ENCODE data around the gene RIBC1. TPM values are rescaled to one million over a fixed set of nuclear protein-coding genes. Genes with fewer than 3 reads are reported as not detected.

Gene RIBC1
- total RNA-seq, 1 donor from 2014 or later = not detected

DNA sequence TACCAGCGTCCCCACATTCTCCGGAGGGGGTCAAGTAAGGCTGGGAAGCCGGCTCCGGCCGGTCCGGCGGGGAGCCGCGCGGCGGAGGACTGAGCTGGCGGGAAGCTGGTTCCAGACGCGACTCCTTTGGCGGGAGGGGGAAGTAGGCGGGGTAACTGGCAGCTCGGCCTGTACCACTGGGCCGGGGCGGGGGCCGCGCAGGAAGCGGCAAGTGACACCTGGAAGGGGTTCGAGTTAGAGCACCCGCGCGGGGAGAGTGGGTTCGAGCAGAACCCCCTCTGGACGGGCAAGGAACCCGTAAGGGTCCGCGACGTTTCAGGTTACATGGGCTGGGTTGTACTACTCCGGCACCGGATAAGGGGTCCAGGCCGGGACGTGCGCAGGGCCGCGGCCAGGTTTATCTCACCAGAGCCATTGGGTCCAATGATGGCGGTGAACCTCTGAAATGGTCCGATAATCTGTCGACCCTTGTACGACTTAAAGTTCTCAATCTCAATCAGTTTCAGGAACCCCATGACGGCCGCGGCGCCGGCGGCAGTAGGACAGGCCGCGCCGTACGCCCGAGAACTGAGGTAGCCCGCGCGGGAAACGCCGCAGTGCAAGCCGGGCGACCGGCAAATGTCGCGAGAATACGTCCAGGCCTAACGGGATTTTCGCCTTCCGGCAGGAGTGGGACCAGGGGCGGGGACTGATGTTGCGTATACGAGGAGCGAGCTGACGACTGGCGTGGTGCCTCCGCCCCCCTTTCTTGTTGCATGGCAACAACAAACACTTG lies 400 bp upstream of the RIBC1 start, which contains the start of gene SMC1A:
Gene SMC1A, minus strand, starts transcription at position 569 of the 775 bp plus-strand sequence. Its CDS starts 54 bp downstream, at position 515.
- Histone ChIP-seq H3K36me3 (no peaks in the 10 kb centered on the region), H3K27me3 (no peaks in the 10 kb centered on the region), H3K27ac (peak within 1 kb of the TSS; percentile 91 to 92), H3K4me1 (peaks cover 5 to 10% of the 10 kb centered on the region in 2 donors), H3K9me3 (no peaks in the 10 kb centered on the region), H3K4me3 (peak within 1 kb of the TSS; percentile 73 to 85)
- intact Hi-C loops (cut with DNase I) = loop anchor here (1.0 to 5.0 kb wide), 4 partner anchors 12 to 1160 kb away; partner anchors contain the start of genes HSD17B10 and KDM5C
- TF ChIP-seq CTCF (IDR thresholded peaks at IDR 0.05) = no peak
- peak; percentile 93 to 99 for DNase-seq (ENCODE audit: low spot score in 2 of 2)

- no peak for TF ChIP-seq CTCF (IDR thresholded peaks at IDR 0.05)
- intact Hi-C loops (cut with DNase I) = loop anchor here (5.0 kb wide), 1 partner anchor 337 kb away; the partner anchor contains the start of gene KANTR
- no peak overlapping the region for H3K4me3 ChIP-seq
- no peaks in the 10 kb centered on the region for H3K27me3 ChIP-seq
- no peak for DNase-seq (ENCODE audit: low spot score in 2 of 2)
- no peaks in the 10 kb centered on the region for H3K4me1 ChIP-seq
- peaks cover 7 to 14% of the 10 kb centered on the region in 2 donors for H3K36me3 ChIP-seq
- no peak overlapping the region for H3K27ac ChIP-seq
- no peaks in the 10 kb centered on the region for H3K9me3 ChIP-seq
These were observed 7.1 kb downstream of the RIBC1 start for GRCh38 chrX:53429755-53430154.

DNA sequence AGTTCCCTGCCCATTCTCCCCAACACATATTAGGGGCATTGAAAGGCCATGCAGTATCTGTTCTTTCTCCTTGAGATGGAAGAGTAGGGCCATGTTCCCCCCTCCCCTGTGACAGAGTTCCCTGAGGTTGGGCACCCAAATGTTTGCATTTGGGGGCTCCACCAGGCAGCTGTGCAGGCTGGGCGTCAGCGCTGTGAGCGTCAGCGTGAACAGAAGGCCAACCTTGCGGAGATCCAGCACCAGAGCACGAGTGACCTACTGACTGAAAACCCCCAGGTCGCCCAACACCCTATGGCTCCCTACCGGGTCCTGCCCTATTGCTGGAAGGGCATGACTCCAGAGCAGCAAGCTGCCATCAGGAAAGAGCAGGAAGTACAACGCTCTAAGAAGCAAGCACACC lies 7.6 kb downstream of the RIBC1 start:
- H3K27me3 ChIP-seq = no peaks in the 10 kb centered on the region
- no peak overlapping the region for H3K4me3 ChIP-seq
- no peaks in the 10 kb centered on the region for H3K4me1 ChIP-seq
- H3K36me3 ChIP-seq = peaks cover 7 to 14% of the 10 kb centered on the region in 2 donors
- intact Hi-C loops (cut with DNase I) = loop anchor here (5.0 kb wide), 1 partner anchor 338 kb away; the partner anchor contains the start of gene KANTR
- DNase-seq (ENCODE audit: low spot score in 2 of 2) = no peak
- H3K27ac ChIP-seq = no peak overlapping the region
- TF ChIP-seq CTCF (IDR thresholded peaks at IDR 0.05) = no peak
- H3K9me3 ChIP-seq = no peaks in the 10 kb centered on the region

DNA sequence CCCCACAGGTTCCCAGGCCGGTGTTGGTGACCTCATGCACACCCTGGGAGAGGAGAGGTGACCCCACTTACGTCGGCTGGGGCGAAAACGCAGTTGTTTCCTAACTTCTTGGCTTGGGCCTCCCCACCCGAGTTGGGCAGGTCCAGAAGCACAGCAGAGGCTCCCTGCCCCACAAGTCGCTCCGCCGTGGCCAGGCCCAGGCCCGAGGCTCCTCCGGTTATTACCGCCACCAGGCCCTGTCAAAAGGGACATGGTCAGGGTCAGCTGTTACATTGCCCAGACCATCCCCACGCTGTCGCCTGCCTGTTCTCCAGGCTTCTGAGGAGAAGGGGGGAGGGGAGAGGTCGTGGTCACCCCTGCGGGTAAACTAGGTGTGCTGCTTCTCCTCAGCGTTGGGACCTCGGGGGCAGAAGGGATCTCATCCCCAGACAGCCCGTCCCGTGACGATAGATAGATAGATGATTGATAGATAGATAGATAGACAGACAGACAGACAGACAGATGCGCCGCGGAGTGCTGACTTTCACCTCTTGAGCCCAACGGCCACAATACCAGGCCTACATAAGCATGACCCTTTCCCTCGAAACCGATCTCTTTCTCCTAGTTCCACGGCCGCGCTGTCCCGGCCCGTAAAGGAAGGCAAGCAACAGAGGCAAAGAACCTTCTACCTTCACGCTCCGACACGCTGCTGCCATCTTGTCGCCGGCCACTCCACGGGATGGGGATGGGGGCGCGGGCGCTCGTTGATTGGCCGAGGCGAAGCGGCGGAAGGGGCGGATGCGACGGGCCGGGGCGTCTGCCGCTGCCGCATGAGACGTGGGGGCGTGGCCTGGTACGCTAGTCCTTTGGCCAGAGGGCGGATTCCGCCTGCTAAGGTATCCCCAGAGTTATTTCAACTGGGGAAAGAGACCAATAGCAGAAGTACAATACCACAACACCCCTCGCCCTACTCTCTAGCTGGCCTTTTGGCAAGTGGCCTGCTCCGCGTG lies 11.3 kb downstream of the RIBC1 start, which contains the start of gene HSD17B10:
Gene HSD17B10, minus strand, starts transcription at position 720 of the 989 bp plus-strand sequence. Its CDS starts 25 bp downstream, at position 695.
- no peaks in the 10 kb centered on the region for H3K9me3 ChIP-seq
- intact Hi-C loops (cut with DNase I) = loop anchor here (1.0 to 5.0 kb wide), 2 partner anchors 12 to 342 kb away; partner anchors contain the start of genes KANTR, RIBC1 and SMC1A

More for the DNA sequence above, 11.3 kb downstream of the RIBC1 start, which contains the start of gene HSD17B10:
- Histone ChIP-seq H3K36me3 (peaks cover 7 to 14% of the 10 kb centered on the region in 2 donors), H3K27ac (peak within 1 kb of the TSS; percentile 69 to 83), H3K27me3 (no peaks in the 10 kb centered on the region), H3K4me3 (peak within 1 kb of the TSS; percentile 47 to 72), H3K4me1 (no peaks in the 10 kb centered on the region)
- peak; percentile 49 to 92 for DNase-seq (ENCODE audit: low spot score in 2 of 2)
- no peak for TF ChIP-seq CTCF (IDR thresholded peaks at IDR 0.05)

All from ascending aorta (tissue), 2 donors.